NCI-H2196 (cell line): ENCODE measurements around the gene TEKT5.
"Not testable (repeated sequence)": the region's sequence is repeated elsewhere in the genome, so short reads cannot be mapped to it uniquely, and the experiment has no call there.

Experiments
- DNase-seq: peaks from one replicate; lab custom pipeline; 2025; ENCODE audit not compliant: unreplicated experiment; lab: John Stamatoyannopoulos, UW

The TEKT5 gene

GRCh38 chr16:10660950-10661635 lies 33.6 kb downstream of the TEKT5 start:
- no peak for DNase-seq

DNA sequence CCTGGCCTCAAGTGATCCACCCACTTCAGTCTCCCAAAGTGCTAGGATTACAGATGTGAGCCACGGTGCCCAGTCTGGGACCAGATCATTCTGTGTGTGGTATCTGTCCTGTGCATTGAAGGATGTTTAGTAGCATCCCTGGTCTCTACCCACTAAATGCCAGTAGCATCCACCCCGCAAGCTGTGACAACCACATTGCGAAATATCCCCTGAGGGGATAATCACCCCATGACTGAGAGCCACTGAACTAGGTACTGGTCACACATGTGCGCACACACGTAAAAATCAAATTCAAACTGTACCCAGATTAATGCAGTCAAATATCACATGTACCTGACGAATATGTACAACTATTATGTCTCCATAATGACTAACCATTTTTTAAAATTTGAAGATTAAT lies 35.8 kb downstream of the TEKT5 start:
- DNase-seq: no peak

- DNase-seq: no peak
These were observed 36.8 kb downstream of the TEKT5 start for GRCh38 chr16:10657925-10658324.

GRCh38 chr16:10656618-10657017 lies 38.1 kb downstream of the TEKT5 start:
- DNase-seq: no peak

GRCh38 chr16:10655415-10655977 lies 39.2 kb downstream of the TEKT5 start:
- DNase-seq: no peak

GRCh38 chr16:10654592-10655414 lies 39.9 kb downstream of the TEKT5 start:
- no peak for DNase-seq

- peak; percentile 90 for DNase-seq
These were observed 41.8 kb downstream of the TEKT5 start for GRCh38 chr16:10652730-10653590.

- not testable (repeated sequence) for DNase-seq
These were observed 45.6 kb downstream of the TEKT5 start for GRCh38 chr16:10649098-10649497.

- no peak for DNase-seq
These were observed 46.9 kb downstream of the TEKT5 start for GRCh38 chr16:10647721-10648296.

DNA sequence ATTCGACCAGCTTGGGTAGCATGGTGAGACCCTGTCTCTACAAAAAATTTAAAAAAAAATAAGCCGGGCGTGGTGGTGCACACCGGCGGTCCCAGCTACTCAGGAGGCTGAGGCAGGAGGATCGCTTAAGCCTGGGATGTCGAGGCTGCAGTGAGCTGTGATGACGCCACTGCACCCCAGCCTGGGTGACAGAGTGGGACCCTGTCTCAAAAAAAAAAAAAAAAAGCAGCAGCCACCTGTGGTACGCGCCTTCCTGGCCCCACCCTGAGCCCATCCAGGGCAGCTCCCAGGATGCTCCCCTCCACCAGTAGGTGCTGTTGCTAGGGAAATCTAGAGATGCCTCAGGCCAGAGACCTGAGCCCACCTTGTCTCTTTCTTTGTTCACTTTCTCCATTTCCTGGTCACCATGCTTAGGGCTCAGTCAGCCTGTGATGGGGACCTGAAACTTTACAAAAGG lies 47.4 kb downstream of the TEKT5 start:
- DNase-seq: no peak

DNA sequence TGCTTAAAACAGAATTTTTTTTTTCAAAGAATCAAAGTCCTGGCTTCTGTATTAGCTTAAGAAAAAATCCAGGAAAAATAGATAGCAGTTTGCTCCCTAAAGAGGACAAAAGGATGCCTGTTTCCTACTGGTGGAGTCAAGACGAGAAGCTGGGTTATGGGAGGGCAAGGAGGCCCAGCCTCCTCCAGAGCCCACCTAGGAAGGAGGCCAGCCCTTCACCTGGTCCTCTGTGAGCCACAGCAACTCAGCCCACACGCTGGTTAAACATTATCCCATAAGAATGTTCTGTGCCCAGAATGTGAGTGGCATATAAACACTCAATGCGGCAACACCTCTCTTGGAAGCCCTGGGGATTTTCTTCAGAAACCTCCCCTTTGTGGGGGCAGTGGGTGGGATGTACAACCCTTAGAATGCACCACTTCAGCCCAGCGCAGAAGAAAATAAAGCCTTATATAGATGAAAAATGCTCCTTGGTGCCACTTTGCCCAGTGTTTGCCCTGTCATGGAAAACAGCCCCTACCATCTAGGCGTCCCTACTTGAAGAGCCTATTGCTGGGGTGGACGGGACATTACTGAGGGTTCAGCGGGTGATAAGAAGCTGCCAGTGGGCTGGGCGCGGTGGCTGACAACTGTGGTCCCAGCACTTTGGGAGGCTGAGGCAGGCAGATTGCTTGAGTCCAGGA lies 48.0 kb downstream of the TEKT5 start:
- no peak for DNase-seq

DNA sequence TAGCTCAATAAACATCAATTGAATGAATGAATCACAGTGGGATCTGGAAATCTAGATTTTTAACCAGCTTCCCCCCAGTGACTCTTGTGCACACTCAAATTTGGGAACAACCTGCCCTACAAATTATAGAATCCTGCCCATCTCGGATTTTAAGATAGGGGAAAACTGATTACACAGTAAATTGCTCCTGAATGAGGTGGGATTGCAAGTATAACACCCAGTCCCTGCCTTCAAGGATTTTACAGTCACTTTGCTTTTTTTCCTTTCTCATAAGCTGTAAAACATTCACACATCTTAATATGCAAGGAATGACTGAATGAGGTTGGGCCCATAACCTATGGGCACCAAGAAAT lies 48.5 kb downstream of the TEKT5 start:
- DNase-seq: no peak

DNA sequence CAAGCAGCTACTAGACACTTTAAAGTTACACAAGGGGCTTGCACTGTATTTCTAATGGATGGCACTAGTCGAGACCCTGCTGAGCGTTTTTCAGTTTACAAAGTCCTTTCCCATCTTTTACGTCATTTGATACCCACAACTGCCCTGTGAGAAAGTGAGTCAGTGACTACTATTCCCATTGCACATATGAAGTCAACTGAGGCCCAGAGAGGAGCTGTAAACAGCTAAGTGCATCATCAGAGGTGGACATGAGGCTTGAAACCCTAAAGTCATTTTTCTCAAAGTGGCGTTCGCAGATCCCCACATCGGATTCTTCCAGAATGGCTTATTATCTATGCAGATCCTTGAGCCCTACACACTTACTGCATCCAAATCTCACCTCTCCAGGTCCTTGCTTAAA lies 50.6 kb downstream of the TEKT5 start:
- DNase-seq: no peak

DNA sequence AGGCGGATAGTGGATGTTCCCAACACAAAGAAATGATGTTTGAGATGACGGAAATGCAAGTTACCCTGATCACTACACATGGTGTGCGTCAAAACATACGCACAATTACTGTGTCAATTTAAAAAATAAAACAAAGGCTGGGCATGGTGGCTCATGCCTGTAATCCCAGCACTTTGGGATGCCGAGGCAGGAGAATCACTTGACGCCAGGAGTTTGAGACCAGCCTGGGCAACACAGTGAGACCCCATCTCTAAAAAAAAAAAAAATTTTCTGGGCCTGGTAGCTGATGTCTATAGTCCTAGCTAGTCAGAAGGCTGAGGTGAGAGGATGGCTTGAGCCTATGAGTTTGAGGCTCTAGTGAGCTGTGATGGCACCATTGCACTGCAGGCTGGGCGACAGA lies 51.8 kb downstream of the TEKT5 start:
- no peak for DNase-seq

DNA sequence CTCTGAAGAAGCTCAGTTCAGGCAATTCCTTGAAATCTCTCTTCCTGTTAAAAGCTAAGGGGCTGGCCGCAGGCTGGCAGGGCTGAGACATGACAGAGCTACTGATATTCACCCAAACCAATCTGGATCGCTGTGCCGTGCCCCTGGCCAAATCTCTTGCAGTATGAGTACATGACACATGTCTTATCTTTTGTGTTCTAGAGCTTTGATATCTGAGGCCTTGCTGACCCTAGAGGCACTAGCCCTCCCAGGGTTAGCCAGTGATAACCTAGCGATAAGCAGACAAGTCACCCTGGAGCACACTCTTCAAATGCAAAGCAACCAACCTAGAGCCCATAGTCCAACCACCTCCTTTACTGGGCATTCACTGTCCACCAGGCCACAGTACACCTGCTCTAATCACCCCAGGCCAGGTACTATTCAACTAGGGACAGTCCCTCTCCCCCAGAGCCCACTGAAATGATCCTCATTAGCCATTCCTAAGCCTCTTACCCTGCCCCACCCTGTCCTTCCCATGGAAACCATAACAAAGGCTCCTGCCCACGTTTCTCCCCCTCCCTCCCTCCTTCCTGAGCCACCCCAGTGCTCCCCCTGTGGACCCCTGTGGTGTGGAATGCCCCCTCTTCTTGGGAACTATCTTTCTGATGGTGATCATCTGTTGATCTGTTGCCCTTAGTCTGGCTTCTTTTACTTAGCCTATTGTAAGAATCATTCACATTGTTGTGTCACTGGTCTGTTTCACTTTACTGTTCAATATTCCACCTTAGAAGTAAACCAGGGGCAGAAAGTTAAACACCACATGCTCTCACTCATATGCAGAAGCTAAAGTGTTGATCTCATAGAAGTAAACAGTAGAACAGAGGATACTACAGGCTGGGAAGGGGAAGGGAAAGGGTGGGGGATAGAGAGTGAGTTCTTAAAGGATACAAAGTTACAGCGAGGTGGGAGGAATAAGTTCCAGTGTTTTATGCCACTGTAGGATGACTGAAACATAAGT lies 52.5 kb downstream of the TEKT5 start:
- DNase-seq: no peak

- DNase-seq: no peak
These were observed 53.2 kb downstream of the TEKT5 start for GRCh38 chr16:10641555-10641952.

DNA sequence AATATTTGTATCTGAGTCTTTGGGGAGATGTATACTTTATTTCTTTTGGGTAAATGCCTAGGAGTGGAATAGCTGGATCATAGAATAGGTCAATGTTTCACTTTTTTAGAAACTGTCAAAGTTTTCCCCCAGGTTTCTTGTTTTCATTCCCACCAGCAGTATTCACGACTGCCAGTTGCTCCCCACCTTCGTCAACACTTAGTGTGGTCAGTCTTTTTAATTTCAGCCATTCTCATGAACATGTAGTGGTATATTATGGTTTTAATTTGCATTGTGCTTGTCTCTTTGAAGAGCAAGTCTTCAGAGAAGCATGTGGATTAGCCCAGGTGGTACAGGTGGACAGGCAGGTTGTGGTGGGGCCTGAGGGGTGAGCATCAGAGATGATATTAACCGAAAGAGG lies 53.8 kb downstream of the TEKT5 start:
- no peak for DNase-seq

- DNase-seq: no peak
These were observed 56.6 kb downstream of the TEKT5 start for GRCh38 chr16:10638101-10638500.
